ENCODE results near the gene IGFL3. TPM values are rescaled to one million over a fixed set of nuclear protein-coding genes. Genes with fewer than 3 reads are reported as not detected.

Gene IGFL3
- total RNA-seq, 4 donors from 2014 or later = not detected

DNA sequence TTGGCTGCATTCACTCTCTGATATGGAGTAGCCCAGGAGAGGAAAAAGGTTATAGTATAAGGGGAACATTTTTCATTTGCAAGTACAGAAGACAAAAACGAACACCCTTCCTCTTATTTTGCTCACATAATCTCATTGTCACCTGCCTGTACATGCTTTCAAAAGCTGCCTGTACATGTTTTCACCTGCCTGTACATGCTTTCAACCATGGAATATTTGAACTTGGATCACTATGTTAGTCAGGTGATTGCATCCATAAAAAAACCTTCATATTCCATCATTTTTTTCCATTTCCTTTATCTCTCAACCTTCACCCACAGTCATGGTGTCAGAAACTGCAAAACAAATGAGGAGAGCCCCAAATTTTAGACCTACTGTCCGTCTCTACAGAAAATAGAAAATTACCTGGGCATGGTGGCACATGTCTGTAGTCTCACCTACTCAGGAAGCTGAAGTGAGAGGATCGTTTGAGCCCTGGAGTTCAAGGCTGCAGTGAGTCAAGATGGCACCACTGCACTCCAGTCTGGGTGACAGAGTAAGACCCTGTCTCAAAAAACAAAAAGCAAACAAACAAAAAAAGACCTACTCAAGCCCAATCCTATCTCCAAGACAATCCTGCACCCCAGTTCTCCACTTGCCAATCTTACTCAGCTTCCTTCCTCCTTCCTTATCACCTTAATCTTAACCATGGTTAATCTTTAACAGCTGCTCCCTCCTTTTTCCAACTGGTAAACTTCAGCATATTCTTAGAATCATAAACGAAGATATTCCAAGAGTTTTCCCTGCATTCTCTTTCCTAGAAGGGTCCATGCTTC lies 35.1 kb upstream of the IGFL3 start:
- no peak overlapping the region for H3K27ac ChIP-seq
- H3K4me3 ChIP-seq = no peak overlapping the region
- H3K27me3 ChIP-seq = peaks cover 0 to 28% (median 0%) of the 10 kb centered on the region in 4 donors
- 47 to 53% methylated on average over 4 of the region's 4 CpGs for WGBS, 2 donors
- no peaks in the 10 kb centered on the region for H3K36me3 ChIP-seq
- H3K4me1 ChIP-seq = no peaks in the 10 kb centered on the region
- DNase-seq = no peak
- peaks cover 0 to 14% (median 0%) of the 10 kb centered on the region in 3 donors for H3K9me3 ChIP-seq
- intact Hi-C loops (cut with DNase I) = no loop called here
- TF ChIP-seq, protein P1, sequence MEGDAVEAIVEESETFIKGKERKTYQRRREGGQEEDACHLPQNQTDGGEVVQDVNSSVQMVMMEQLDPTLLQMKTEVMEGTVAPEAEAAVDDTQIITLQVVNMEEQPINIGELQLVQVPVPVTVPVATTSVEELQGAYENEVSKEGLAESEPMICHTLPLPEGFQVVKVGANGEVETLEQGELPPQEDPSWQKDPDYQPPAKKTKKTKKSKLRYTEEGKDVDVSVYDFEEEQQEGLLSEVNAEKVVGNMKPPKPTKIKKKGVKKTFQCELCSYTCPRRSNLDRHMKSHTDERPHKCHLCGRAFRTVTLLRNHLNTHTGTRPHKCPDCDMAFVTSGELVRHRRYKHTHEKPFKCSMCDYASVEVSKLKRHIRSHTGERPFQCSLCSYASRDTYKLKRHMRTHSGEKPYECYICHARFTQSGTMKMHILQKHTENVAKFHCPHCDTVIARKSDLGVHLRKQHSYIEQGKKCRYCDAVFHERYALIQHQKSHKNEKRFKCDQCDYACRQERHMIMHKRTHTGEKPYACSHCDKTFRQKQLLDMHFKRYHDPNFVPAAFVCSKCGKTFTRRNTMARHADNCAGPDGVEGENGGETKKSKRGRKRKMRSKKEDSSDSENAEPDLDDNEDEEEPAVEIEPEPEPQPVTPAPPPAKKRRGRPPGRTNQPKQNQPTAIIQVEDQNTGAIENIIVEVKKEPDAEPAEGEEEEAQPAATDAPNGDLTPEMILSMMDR (IDR thresholded peaks at IDR 0.05) = no peak
- TF ChIP-seq POLR2A (IDR thresholded peaks at IDR 0.05) = no peak

DNA sequence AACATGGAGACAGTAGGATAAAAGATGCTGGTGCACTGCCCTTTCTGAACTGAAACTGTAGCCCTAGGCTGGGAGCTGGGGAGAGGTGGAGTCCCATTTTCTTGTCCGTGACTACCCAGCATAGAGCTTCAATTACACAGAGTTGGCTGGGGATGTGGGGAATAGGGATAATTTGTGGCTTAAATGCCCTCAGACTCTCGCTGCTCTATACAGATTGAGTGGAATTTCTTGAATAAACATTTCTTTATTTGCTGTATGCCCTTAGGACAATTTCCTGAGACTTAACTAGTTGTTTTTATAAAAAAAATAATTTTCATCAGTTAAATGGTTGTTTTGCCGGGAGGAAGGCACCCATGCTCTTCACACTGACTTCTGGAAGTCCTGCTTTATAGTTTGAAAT lies 30.7 kb upstream of the IGFL3 start:
- no peak overlapping the region for H3K27ac ChIP-seq
- intact Hi-C loops (cut with DNase I) = no loop called here
- TF ChIP-seq, protein P1 (IDR thresholded peaks at IDR 0.05) = no peak
- TF ChIP-seq POLR2A (IDR thresholded peaks at IDR 0.05) = no peak
- H3K4me3 ChIP-seq = no peak overlapping the region
- no peaks in the 10 kb centered on the region for H3K9me3 ChIP-seq
- H3K4me1 ChIP-seq = no peaks in the 10 kb centered on the region
- no peaks in the 10 kb centered on the region for H3K36me3 ChIP-seq
- 71 to 76% methylated on average over 3 of the region's 3 CpGs for WGBS, 2 donors
- H3K27me3 ChIP-seq = peaks cover 0 to 37% (median 0%) of the 10 kb centered on the region in 4 donors
- no peak for DNase-seq

DNA sequence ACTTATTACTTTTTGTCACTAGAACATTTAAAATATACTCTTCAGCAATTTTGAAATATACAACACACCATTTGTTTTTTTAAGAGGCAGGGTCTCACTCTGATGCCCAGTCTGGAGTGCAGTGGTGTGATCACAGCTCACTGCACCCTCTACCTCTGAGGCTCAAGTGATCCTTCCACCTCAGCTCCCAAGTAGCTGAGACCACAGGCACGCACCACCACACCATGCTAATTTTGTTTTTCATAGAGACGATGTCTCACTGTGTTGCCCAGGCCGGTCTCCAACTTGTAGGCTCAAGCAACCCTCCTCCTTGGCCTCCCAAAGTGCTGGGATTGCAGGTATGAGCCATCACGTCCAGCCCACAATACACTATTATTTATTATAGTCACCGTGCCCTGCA lies 26.1 kb upstream of the IGFL3 start:
- DNase-seq = no peak
- Histone ChIP-seq H3K4me1 (peaks cover 0 to 6% (median 0%) of the 10 kb centered on the region in 3 donors), H3K36me3 (no peaks in the 10 kb centered on the region), H3K9me3 (no peaks in the 10 kb centered on the region), H3K27me3 (peaks cover 0 to 35% (median 0%) of the 10 kb centered on the region in 4 donors), H3K27ac (no peak overlapping the region), H3K4me3 (no peak overlapping the region)
- WGBS, 2 donors = 79 to 81% methylated on average over 5 of the region's 5 CpGs
- TF ChIP-seq, protein P1 (IDR thresholded peaks at IDR 0.05) = no peak
- TF ChIP-seq POLR2A (IDR thresholded peaks at IDR 0.05) = no peak
- intact Hi-C loops (cut with DNase I) = no loop called here

DNA sequence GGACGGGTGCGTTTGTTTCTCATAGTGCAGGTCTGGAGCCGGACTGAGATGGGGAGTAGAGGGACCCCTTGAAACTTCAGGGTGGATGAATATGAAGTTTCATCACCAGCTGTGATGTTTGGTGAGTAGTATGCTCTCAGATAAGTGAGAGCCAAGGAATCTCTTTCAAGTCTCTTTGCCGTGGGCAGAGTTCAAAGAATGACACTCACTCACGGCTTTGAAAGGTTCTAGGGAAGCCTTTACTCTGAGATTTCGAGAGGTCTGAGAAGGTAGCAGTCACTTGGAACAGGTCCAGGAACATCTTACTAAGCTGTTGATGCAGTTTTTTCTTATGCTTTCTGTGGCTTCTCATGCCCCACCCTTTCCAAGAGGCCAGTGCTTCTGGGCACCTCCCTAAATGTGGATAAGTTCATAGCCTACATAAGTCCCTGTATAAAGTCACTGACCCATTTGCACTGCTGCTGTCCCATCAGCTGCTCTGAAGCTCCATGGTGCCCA lies 23.4 kb upstream of the IGFL3 start, which contains the start of gene IGFL2:
TSS of gene IGFL2 (plus strand) at position 448 of the 498 bp plus-strand sequence. CDS start at position 489, 41 bp downstream.
- H3K4me3 ChIP-seq = no peak within 1 kb of the TSS
- H3K4me1 ChIP-seq = peaks cover 0 to 6% (median 0%) of the 10 kb centered on the region in 3 donors
- no peak for TF ChIP-seq POLR2A (IDR thresholded peaks at IDR 0.05)
- TF ChIP-seq, protein P1 (IDR thresholded peaks at IDR 0.05) = no peak
- no peak within 1 kb of the TSS for H3K27ac ChIP-seq
- H3K36me3 ChIP-seq = no peaks in the 10 kb centered on the region
- 55 to 60% methylated on average over 6 of the region's 6 CpGs for whole genome bisulfite sequencing, 2 donors
- H3K27me3 ChIP-seq = peaks cover 0 to 26% (median 0%) of the 10 kb centered on the region in 4 donors
- H3K9me3 ChIP-seq = no peaks in the 10 kb centered on the region
- intact Hi-C loops (cut with DNase I) = no loop called here
- no peak for DNase-seq

DNA sequence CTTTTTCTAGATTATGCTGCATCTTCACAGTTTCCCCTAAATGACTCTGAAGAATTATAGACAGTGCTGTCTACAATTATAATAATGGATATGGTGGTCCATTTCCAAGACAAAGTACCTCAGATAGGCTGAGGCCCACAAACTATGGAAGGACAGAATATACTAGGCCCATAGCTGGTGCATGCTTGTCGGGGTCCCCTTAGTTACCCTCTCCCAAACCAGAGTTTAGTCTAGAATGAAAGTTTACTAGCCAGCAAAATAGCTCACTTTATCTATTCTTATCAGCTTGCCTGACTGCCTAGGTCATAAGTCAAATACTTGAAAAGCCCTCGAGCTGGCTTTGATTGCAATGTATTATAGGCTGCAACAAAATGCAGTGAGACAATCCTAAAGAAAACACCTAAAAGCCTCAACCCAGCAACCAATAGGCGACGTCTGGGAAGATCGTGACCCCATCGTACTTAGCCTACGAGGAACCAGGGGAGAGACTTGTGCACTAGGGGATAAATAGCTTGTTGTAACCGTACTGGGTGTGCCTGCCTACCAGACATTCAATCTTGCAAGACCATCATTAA lies 22.8 kb upstream of the IGFL3 start:
- H3K9me3 ChIP-seq = no peaks in the 10 kb centered on the region
- 73 to 80% methylated on average over 7 to 8 of the region's 8 CpGs for WGBS, 2 donors

More for the DNA sequence above, 22.8 kb upstream of the IGFL3 start:
- Histone ChIP-seq H3K27ac (no peak overlapping the region), H3K4me1 (peaks cover 0 to 6% (median 0%) of the 10 kb centered on the region in 3 donors), H3K36me3 (no peaks in the 10 kb centered on the region), H3K4me3 (no peak overlapping the region), H3K27me3 (peaks cover 0 to 26% (median 0%) of the 10 kb centered on the region in 4 donors)
- TF ChIP-seq POLR2A (IDR thresholded peaks at IDR 0.05) = no peak
- TF ChIP-seq, protein P1 (IDR thresholded peaks at IDR 0.05) = no peak
- intact Hi-C loops (cut with DNase I) = no loop called here
- DNase-seq = no peak

Measured in esophagus squamous epithelium (tissue), 5 donors.